ENCODE results near the gene ZFR2. TPM values are rescaled to one million over a fixed set of nuclear protein-coding genes. Genes with fewer than 3 reads are reported as not detected.

Gene ZFR2
- total RNA-seq, 1 donor from 2014 or later: 0.62 TPM

GRCh38 chr19:3800996-3801395 is 67.8 kb downstream of the ZFR2 start:
- intact Hi-C loops (cut with DNase I): no loop called here
- DNase-seq (ENCODE audit: low spot score): no peak

- no peak for DNase-seq (ENCODE audit: low spot score)
- intact Hi-C loops (cut with DNase I): no loop called here
Measured at GRCh38 chr19:3798137-3798536, 70.7 kb downstream of the ZFR2 start.

GRCh38 chr19:3796358-3796757 is 72.5 kb downstream of the ZFR2 start:
- no peak for DNase-seq (ENCODE audit: low spot score)
- intact Hi-C loops (cut with DNase I): no loop called here

- no peak for DNase-seq (ENCODE audit: low spot score)
- intact Hi-C loops (cut with DNase I): no loop called here
Measured at GRCh38 chr19:3793799-3794198, 75.0 kb downstream of the ZFR2 start.

- DNase-seq (ENCODE audit: low spot score): no peak
- intact Hi-C loops (cut with DNase I): no loop called here
Measured at GRCh38 chr19:3792114-3792513, 76.7 kb downstream of the ZFR2 start.

GRCh38 chr19:3790941-3791340 is 77.9 kb downstream of the ZFR2 start:
- no peak for DNase-seq (ENCODE audit: low spot score)

GRCh38 chr19:3790209-3790734 is 78.6 kb downstream of the ZFR2 start:
- DNase-seq (ENCODE audit: low spot score): no peak
- intact Hi-C loops (cut with DNase I): no loop called here

More at GRCh38 chr19:3790941-3791340, 77.9 kb downstream of the ZFR2 start:
- intact Hi-C loops (cut with DNase I): no loop called here

- intact Hi-C loops (cut with DNase I): no loop called here
- no peak for DNase-seq (ENCODE audit: low spot score)
Measured at GRCh38 chr19:3788996-3789778, 79.7 kb downstream of the ZFR2 start.

GRCh38 chr19:3785938-3786824 is 82.7 kb downstream of the ZFR2 start, which contains the start of gene MATK:
TSS of gene MATK (minus strand) at chr19:3786381. CDS start at chr19:3785135, 1,246 bp downstream.
- intact Hi-C loops (cut with DNase I): no loop called here
- DNase-seq (ENCODE audit: low spot score): no peak

GRCh38 chr19:3785451-3785937 is 83.3 kb downstream of the ZFR2 start:
- DNase-seq (ENCODE audit: low spot score): no peak
- intact Hi-C loops (cut with DNase I): no loop called here

GRCh38 chr19:3784607-3785450 is 84.0 kb downstream of the ZFR2 start:
- intact Hi-C loops (cut with DNase I): no loop called here
- no peak for DNase-seq (ENCODE audit: low spot score)

GRCh38 chr19:3783660-3784584 is 84.9 kb downstream of the ZFR2 start:
- intact Hi-C loops (cut with DNase I): no loop called here
- DNase-seq (ENCODE audit: low spot score): no peak

GRCh38 chr19:3782903-3783302 is 85.9 kb downstream of the ZFR2 start:
- intact Hi-C loops (cut with DNase I): no loop called here
- DNase-seq (ENCODE audit: low spot score): no peak

- no peak for DNase-seq (ENCODE audit: low spot score)
- intact Hi-C loops (cut with DNase I): no loop called here
Measured at GRCh38 chr19:3782330-3782729, 86.5 kb downstream of the ZFR2 start.

- no peak for DNase-seq (ENCODE audit: low spot score)
- intact Hi-C loops (cut with DNase I): no loop called here
Measured at GRCh38 chr19:3781603-3782002, 87.2 kb downstream of the ZFR2 start.

- intact Hi-C loops (cut with DNase I): no loop called here
- DNase-seq (ENCODE audit: low spot score): no peak
Measured at GRCh38 chr19:3780786-3781304, 88.0 kb downstream of the ZFR2 start.

- intact Hi-C loops (cut with DNase I): no loop called here
- no peak for DNase-seq (ENCODE audit: low spot score)
Measured at GRCh38 chr19:3778899-3779723, 89.7 kb downstream of the ZFR2 start.

All from cardiac septum (tissue), 1 donor.